ENCODE measurements around the gene HYCC1. TPM values are rescaled to one million over a fixed set of nuclear protein-coding genes. Genes with fewer than 3 reads are reported as not detected.

The HYCC1 gene
- total RNA-seq, 1 donor from 2014 or later: 37.5 TPM

- DNase-seq (no peak), ATAC-seq (no peak)
- no peaks in the 10 kb centered on the region for H3K36me3 ChIP-seq
- no peaks in the 10 kb centered on the region for H3K9me3 ChIP-seq
- no peaks in the 10 kb centered on the region for H3K27me3 ChIP-seq (ENCODE audit: low read depth)
- H3K27ac ChIP-seq: no peak overlapping the region
- H3K4me1 ChIP-seq: no peaks in the 10 kb centered on the region
- no peak for TF ChIP-seq CTCF (IDR thresholded peaks at IDR 0.05)
- H3K4me3 ChIP-seq: no peak overlapping the region
- intact Hi-C loops (cut with DNase I): no loop called here
These were observed 11.2 kb downstream of the HYCC1 start for GRCh38 chr7:23002698-23003097.

- no peaks in the 10 kb centered on the region for H3K9me3 ChIP-seq
- H3K27ac ChIP-seq: no peak overlapping the region
- no peak for ATAC-seq
- no peak for TF ChIP-seq CTCF (IDR thresholded peaks at IDR 0.05)
- no peak overlapping the region for H3K4me3 ChIP-seq
- intact Hi-C loops (cut with DNase I): no loop called here
- H3K36me3 ChIP-seq: no peaks in the 10 kb centered on the region
- H3K27me3 ChIP-seq (ENCODE audit: low read depth): no peaks in the 10 kb centered on the region
- no peak for DNase-seq
- no peaks in the 10 kb centered on the region for H3K4me1 ChIP-seq
These were observed 12.3 kb downstream of the HYCC1 start for GRCh38 chr7:23001610-23002009.

DNA sequence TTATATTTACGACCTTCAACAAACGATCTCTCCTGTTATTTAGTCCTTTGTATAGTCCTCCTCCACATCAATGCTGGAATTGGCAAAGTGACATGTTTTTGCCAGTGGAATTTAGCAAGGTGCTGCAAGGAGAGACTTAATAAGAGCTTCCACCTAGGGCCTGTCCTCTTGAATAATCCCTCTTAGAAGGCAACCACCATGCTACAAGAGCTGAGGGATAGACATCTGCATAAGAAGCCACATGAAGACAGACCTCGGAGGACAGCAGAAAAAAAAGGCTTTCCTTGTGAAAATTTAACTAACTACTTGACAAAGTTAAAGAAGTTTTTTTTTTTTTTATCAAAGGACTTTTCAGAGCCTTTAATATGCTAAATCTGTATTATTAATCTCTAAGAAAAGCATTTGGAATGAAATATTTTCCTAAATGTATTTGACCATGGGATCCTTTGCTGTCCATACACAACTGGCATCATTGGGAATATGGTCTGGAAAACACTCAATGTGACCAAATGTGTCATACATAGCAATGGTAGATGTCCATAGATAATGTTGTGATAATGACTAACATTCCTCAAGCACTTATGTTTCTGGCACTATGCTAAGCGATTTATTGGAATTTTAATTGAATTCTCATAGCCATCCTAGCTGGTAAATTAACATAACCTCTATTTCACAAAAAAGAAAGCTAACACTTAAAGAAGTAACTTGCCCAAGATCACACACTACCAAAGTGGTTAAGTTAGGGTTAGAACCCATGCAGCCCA is 13.2 kb downstream of the HYCC1 start:
- TF ChIP-seq CTCF (IDR thresholded peaks at IDR 0.05): no peak
- Histone ChIP-seq H3K27me3 (ENCODE audit: low read depth) (no peaks in the 10 kb centered on the region), H3K36me3 (no peaks in the 10 kb centered on the region), H3K9me3 (no peaks in the 10 kb centered on the region), H3K4me3 (no peak overlapping the region), H3K4me1 (no peaks in the 10 kb centered on the region), H3K27ac (no peak overlapping the region)
- no peak for ATAC-seq
- DNase-seq: no peak
- intact Hi-C loops (cut with DNase I): no loop called here

- Histone ChIP-seq H3K36me3 (no peaks in the 10 kb centered on the region), H3K4me1 (no peaks in the 10 kb centered on the region), H3K27ac (no peak overlapping the region), H3K9me3 (no peaks in the 10 kb centered on the region), H3K27me3 (ENCODE audit: low read depth) (no peaks in the 10 kb centered on the region), H3K4me3 (no peak overlapping the region)
- intact Hi-C loops (cut with DNase I): no loop called here
- ATAC-seq: no peak
- TF ChIP-seq CTCF (IDR thresholded peaks at IDR 0.05): no peak
- no peak for DNase-seq
These were observed 15.4 kb downstream of the HYCC1 start for GRCh38 chr7:22998519-22998896.

- Histone ChIP-seq H3K27ac (no peak overlapping the region), H3K27me3 (ENCODE audit: low read depth) (no peaks in the 10 kb centered on the region), H3K36me3 (no peaks in the 10 kb centered on the region), H3K4me3 (no peak overlapping the region), H3K4me1 (no peaks in the 10 kb centered on the region), H3K9me3 (no peaks in the 10 kb centered on the region)
- ATAC-seq (no peak), DNase-seq (no peak)
- intact Hi-C loops (cut with DNase I): no loop called here
- TF ChIP-seq CTCF (IDR thresholded peaks at IDR 0.05): no peak
These were observed 15.9 kb downstream of the HYCC1 start for GRCh38 chr7:22997871-22998518.

All from lower lobe of right lung (tissue), 2 donors.